ENCODE measurements around the gene UBL5.

DNA sequence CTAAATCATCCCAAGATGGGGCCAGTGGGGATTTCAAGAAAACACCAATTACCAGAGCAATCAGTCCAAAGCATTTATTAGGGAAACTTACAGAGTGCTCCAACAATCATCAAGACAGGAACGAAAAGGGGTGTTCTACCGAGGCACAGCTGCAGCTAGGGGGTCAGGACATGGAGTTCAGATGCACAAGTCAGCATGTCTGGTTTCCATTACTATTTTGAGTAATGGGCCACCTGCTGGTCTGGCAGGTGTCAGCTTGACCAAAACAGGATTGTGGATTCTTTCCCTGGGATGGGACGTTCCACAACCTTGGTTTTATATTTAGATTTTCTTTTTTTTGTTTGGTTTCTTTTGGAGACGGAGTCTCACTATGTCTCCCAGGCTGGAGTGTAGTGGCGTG, 3.9 kb upstream of the UBL5 start:
- no peak for TF ChIP-seq POLR2A (IDR thresholded peaks at IDR 0.05; ENCODE audit: low read depth, low read length)
- TF ChIP-seq POLR2AphosphoS5 (IDR thresholded peaks at IDR 0.05; ENCODE audit: low read depth, low read length) = no peak
- TF ChIP-seq SPI1 (IDR thresholded peaks at IDR 0.05; ENCODE audit: low read depth, low read length) = no peak
- TF ChIP-seq TAF1 (IDR thresholded peaks at IDR 0.05; ENCODE audit: low read depth, low read length) = no peak
- TF ChIP-seq POU2F2 (IDR thresholded peaks at IDR 0.05; ENCODE audit: low read depth, low read length) = no peak

Data from GM12891 (cell line).